22Rv1 (cell line): Measurements from ENCODE around the gene ZNF865.

Experiments
- H3K27ac ChIP-seq: fragments of 450-650 bp; 2 replicates; pipeline ENCODE4 v1.5.1; 2017
- ZFX ChIP-seq: fragments of 450-650 bp; IDR thresholded peaks from 2 replicates; pipeline ENCODE4 v1.6.1; 2017; ENCODE audit warnings: antibody characterized with exemption, borderline replicate concordance
- TF ChIP-seq, protein P1 (sequence below): fragments of 450-650 bp; IDR thresholded peaks from 2 replicates; pipeline ENCODE4 v1.5.1; 2017; ENCODE audit warnings: mild to moderate bottlenecking

ZNF865 gene

DNA sequence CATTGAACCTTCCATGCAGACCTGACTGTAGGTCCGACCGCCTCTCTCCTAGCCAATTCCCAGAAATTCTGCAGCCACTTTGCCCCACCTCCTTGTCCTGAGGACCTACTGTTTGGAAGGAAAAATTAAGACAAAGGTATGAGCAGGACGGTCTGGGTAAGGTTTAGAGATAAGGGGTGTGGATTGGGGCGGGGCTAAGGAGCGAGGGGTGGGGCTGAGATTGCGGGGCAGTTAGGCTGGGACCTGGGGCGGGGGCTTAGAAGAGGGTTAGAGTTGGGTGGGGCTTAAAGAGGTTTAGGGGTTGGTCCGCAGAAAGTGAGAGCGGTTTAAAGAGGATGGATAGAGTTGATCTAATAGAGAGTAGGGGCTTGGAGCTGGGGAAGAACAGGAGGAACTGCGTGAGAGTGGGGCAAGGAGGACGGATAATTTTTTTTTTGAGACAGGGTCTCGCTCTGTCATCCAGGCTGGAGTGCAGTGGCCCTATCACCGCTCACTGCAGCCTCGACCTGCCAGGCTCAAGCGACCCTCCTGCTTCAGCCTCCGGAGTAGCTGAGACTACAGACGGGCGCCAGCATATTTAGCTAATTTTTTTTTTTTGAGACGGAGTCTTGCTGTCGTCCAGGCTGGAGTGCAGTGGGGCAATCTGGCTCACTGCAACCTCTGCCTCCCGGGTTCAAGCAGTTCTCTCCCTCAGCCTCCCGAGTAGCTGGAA lies 1.7 kb upstream of the ZNF865 start:
- H3K27ac ChIP-seq = peak overlapping the region; percentile 98
- TF ChIP-seq, protein P1, sequence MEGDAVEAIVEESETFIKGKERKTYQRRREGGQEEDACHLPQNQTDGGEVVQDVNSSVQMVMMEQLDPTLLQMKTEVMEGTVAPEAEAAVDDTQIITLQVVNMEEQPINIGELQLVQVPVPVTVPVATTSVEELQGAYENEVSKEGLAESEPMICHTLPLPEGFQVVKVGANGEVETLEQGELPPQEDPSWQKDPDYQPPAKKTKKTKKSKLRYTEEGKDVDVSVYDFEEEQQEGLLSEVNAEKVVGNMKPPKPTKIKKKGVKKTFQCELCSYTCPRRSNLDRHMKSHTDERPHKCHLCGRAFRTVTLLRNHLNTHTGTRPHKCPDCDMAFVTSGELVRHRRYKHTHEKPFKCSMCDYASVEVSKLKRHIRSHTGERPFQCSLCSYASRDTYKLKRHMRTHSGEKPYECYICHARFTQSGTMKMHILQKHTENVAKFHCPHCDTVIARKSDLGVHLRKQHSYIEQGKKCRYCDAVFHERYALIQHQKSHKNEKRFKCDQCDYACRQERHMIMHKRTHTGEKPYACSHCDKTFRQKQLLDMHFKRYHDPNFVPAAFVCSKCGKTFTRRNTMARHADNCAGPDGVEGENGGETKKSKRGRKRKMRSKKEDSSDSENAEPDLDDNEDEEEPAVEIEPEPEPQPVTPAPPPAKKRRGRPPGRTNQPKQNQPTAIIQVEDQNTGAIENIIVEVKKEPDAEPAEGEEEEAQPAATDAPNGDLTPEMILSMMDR = no peak
- no peak for TF ChIP-seq ZFX

DNA sequence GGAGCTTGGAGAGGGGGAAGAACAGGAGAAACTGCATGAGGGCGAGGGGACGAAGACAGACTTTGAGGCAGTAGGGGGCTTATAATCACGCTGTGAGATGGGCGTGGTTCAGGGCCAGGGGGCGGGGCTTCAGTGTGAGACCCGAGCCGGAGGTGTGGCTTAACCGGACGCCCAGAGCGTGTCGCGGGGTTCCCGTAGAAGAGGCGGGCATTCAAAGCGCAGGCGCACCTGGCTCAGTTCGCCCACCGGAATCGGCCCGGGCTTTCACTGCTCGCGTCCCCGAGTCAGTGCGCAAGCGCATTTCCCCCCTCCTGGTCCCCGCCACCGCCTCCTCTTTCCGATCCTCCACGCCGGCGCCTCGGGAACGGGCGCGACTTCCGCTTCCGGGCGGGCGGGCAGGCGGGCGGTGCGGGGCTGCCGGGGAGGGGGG lies 225 bp upstream of the ZNF865 start:
- H3K27ac ChIP-seq = peak overlapping the region; percentile 98
- TF ChIP-seq, protein P1 = no peak
- no peak for TF ChIP-seq ZFX

GRCh38 chr19:55606471-55606787 lies 982 bp downstream of the ZNF865 start:
- H3K27ac ChIP-seq = peak overlapping the region; percentile 98
- no peak for TF ChIP-seq ZFX
- TF ChIP-seq, protein P1 = peak; percentile 42

GRCh38 chr19:55606817-55607216 lies 1.4 kb downstream of the ZNF865 start:
- TF ChIP-seq, protein P1 = no peak
- no peak for TF ChIP-seq ZFX
- H3K27ac ChIP-seq = peak overlapping the region; percentile 98

GRCh38 chr19:55609326-55609725 lies 3.9 kb downstream of the ZNF865 start:
- no peak for TF ChIP-seq ZFX
- TF ChIP-seq, protein P1 = no peak
- H3K27ac ChIP-seq = no peak overlapping the region

DNA sequence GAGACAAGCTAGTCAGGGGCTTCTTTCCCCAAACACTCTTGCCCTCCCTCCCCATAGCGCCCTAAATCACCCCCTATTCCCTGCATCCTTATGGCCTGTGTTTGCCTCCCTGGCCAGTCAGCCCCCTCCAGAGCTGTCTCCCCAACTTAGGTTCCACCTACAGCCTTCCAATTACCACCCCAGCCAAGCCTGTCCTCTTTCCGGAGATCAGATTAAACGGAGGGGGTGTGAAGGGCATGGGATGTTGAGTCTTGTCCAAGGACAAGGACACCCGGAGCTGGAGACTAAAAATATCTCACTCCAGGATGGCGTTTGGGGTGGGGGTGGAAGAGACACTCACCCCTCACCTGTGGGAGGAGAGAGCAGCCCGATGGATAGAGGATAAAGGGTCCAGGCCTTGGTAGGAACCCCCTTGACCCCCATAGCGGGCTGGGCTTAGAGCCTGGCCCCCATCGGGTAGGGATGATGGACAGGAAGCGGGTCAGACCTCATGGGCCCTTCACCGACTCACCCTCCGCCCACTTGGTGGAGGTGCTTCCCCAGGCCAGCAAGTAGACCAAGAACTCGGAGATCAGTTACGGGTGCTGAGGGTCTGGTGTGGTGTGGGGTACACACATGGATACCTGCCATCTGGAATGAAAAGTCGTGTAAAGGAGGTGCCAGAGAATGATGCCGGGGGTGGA lies 6.0 kb downstream of the ZNF865 start:
- H3K27ac ChIP-seq = no peak overlapping the region
- TF ChIP-seq ZFX = no peak
- TF ChIP-seq, protein P1 = no peak

GRCh38 chr19:55611983-55612645 lies 6.7 kb downstream of the ZNF865 start:
- TF ChIP-seq, protein P1 = no peak
- no peak for TF ChIP-seq ZFX
- no peak overlapping the region for H3K27ac ChIP-seq
